GM19463 (cell line): Measurements from ENCODE around the gene SPDYC.

ENCODE experiments used
- ATAC-seq: cut with Tn5 transposase; IDR thresholded peaks from one replicate; pipeline ENCODE4 v1.9.1; 2021; ENCODE audit warnings: mild to moderate bottlenecking, moderate library complexity; ENCODE audit not compliant: unreplicated experiment

The SPDYC gene

DNA sequence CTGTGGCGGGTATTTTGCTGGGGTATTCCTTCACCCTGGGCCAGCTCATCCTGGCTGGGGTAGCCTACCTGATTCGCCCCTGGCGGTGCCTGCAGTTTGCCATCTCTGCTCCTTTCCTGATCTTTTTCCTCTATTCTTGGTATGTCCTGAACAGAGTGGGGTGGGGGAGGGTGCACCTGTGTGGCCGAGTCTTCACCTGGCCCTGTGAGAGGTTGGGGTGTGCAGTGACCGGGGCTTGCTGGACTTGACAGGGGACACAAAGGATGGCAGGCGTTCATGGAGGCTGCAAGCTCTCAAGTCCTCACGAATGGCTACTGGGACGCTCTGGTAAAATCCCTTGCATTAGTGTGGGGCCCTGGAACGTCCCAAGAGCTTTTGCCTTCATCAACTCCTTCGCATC is 51.0 kb downstream of the SPDYC start:
- ATAC-seq = no peak
